Mesenchymal stem cell (in vitro differentiated cells and primary cell): ENCODE results near the gene LENG1.
A peak's percentile ranks its signal among the peaks of the same experiment; 100 is the strongest.

Experiments used
- DNase-seq: peaks from one replicate; pipeline ENCODE4 v3.0.0-alpha.2; 2013
- H2AFZ ChIP-seq: one replicate; pipeline ENCODE4 v1.6.1; 2013; ENCODE audit warnings: low read depth, mild to moderate bottlenecking, control low read depth, inconsistent platforms, low read length, moderate library complexity
- H2AK5ac ChIP-seq: 2 replicates; pipeline ENCODE4 v1.6.1; 2013; ENCODE audit warnings: low read length, moderate library complexity, mild to moderate bottlenecking, inconsistent platforms; ENCODE audit not compliant: severe bottlenecking
- H2BK120ac ChIP-seq: one replicate; pipeline ENCODE4 v1.6.1; 2013; ENCODE audit warnings: low read depth, mild to moderate bottlenecking, inconsistent platforms, low read length, moderate library complexity
- H2BK12ac ChIP-seq, 2 experiments: one replicate each; pipeline ENCODE4 v1.6.1; 2013; ENCODE audit warnings: inconsistent platforms in 2 of 2, low read length in 2 of 2, mild to moderate bottlenecking in 2 of 2, moderate library complexity in 2 of 2, control low read depth in 1 of 2
- H2BK15ac ChIP-seq: one replicate; pipeline ENCODE4 v1.6.1; 2013; ENCODE audit warnings: mild to moderate bottlenecking, low read depth, inconsistent platforms; ENCODE audit not compliant: poor library complexity, severe bottlenecking
- H2BK5ac ChIP-seq: 2 replicates; pipeline ENCODE4 v1.6.1; 2013; ENCODE audit warnings: low read depth, mild to moderate bottlenecking, low read length, control low read depth, inconsistent platforms; ENCODE audit not compliant: poor library complexity, severe bottlenecking
- H3K14ac ChIP-seq, 2 experiments: one replicate each; pipeline ENCODE4 v1.6.1; 2013; ENCODE audit warnings: inconsistent platforms in 2 of 2, low read length in 2 of 2, control low read depth in 1 of 2, mild to moderate bottlenecking in 1 of 2, moderate library complexity in 1 of 2
- H3K18ac ChIP-seq, 2 experiments: one replicate each; pipeline ENCODE4 v1.6.1; 2013; ENCODE audit warnings: inconsistent platforms in 2 of 2, low read length in 2 of 2, control low read depth in 1 of 2, low read depth in 1 of 2, mild to moderate bottlenecking in 1 of 2
- H3K23ac ChIP-seq, 2 experiments: one replicate each; pipeline ENCODE4 v1.6.1; 2013; ENCODE audit warnings: inconsistent platforms in 2 of 2, low read length in 2 of 2, mild to moderate bottlenecking in 2 of 2, moderate library complexity in 2 of 2, control low read depth in 1 of 2
- H3K27ac ChIP-seq: 2 replicates; pipeline ENCODE4 v1.5.1; 2013; ENCODE audit warnings: mild to moderate bottlenecking, moderate library complexity, low read length, control low read depth, inconsistent platforms; ENCODE audit not compliant: poor library complexity, severe bottlenecking
- H3K27me3 ChIP-seq, 2 experiments: 2 replicates each; pipeline versions ENCODE4 v1.6.1 to v1.7.0; 2013; ENCODE audit warnings: low read length in 2 of 2, mild to moderate bottlenecking in 2 of 2, moderate library complexity in 2 of 2, control low read depth in 1 of 2, inconsistent platforms in 1 of 2; ENCODE audit not compliant: control insufficient read depth in 1 of 2, insufficient read depth in 1 of 2
- H3K36me3 ChIP-seq, 2 experiments: 2 replicates each; pipeline versions ENCODE4 v1.6.1 to v1.7.0; 2013; ENCODE audit warnings: low read length in 2 of 2, control low read depth in 1 of 2, inconsistent platforms in 1 of 2, low read depth in 1 of 2, mild to moderate bottlenecking in 1 of 2; ENCODE audit not compliant: insufficient read depth in 2 of 2, control insufficient read depth in 1 of 2
- H3K4ac ChIP-seq, 2 experiments: one replicate each; pipeline ENCODE4 v1.6.1; 2013; ENCODE audit warnings: inconsistent platforms in 2 of 2, low read length in 2 of 2, mild to moderate bottlenecking in 2 of 2, moderate library complexity in 2 of 2, control low read depth in 1 of 2, low read depth in 1 of 2
- H3K4me1 ChIP-seq: 2 replicates; pipeline ENCODE4 v1.6.1; 2013; ENCODE audit warnings: low read depth, low read length, control low read depth; ENCODE audit not compliant: control insufficient read depth, insufficient read depth
- H3K4me2 ChIP-seq: 2 replicates; pipeline ENCODE4 v1.6.1; 2013; ENCODE audit warnings: low read length, mild to moderate bottlenecking, inconsistent platforms; ENCODE audit not compliant: poor library complexity, severe bottlenecking
- H3K4me3 ChIP-seq, 2 experiments: 2 replicates each; pipeline versions ENCODE4 v1.5.1 to v1.7.0; 2013; ENCODE audit warnings: low read length in 2 of 2, mild to moderate bottlenecking in 2 of 2, control low read depth in 1 of 2, low read depth in 1 of 2; ENCODE audit not compliant: insufficient read depth in 1 of 2
- H3K79me1 ChIP-seq: replicated peaks from 2 replicates; pipeline ENCODE4 v1.6.1; 2013; ENCODE audit warnings: mild to moderate bottlenecking, control low read depth, low read length, inconsistent platforms; ENCODE audit not compliant: poor library complexity, severe bottlenecking
- H3K9ac ChIP-seq: 2 replicates; pipeline ENCODE4 v1.7.0; 2013; ENCODE audit warnings: mild to moderate bottlenecking, low read length, moderate library complexity
- H3K9me3 ChIP-seq: 2 replicates; pipeline ENCODE4 v1.7.0; 2013; ENCODE audit warnings: mild to moderate bottlenecking, low read length; ENCODE audit not compliant: control insufficient read depth
- H4K8ac ChIP-seq: one replicate; pipeline ENCODE4 v1.6.1; 2013; ENCODE audit warnings: inconsistent platforms, mild to moderate bottlenecking, low read length, moderate library complexity
- H4K91ac ChIP-seq: one replicate; pipeline ENCODE4 v1.6.1; 2013; ENCODE audit warnings: mild to moderate bottlenecking, low read length, inconsistent platforms
- WGBS: methylation state at CpG from one replicate; pipeline ENCODE4 v1.1.7; 2013; ENCODE audit warnings: mixed read lengths; 5-methylcytosine and 5-hydroxymethylcytosine counted together

LENG1 gene

GRCh38 chr19:54147676-54148075 is 11.8 kb downstream of the LENG1 start:
- no peak overlapping the region for H3K4me2 ChIP-seq
- H3K36me3 ChIP-seq, result peaks cover 93 to 98% of the 10 kb centered on the region in 2 experiments
- no peak overlapping the region for H2BK15ac ChIP-seq
- H2BK5ac ChIP-seq, result no peak overlapping the region
- WGBS, result 73% methylated on average over 2 of the region's 3 CpGs
- no peak overlapping the region for H3K14ac ChIP-seq
- H2BK12ac ChIP-seq, result no peak overlapping the region
- no peak overlapping the region for H2AK5ac ChIP-seq
- H4K91ac ChIP-seq, result no peak overlapping the region
- H3K27me3 ChIP-seq, result no peaks in the 10 kb centered on the region
- peaks cover 62% of the 10 kb centered on the region for H3K79me1 ChIP-seq
- no peak overlapping the region for H2AFZ ChIP-seq
- no peak overlapping the region for H3K4me3 ChIP-seq
- H3K4me1 ChIP-seq, result peaks cover 6% of the 10 kb centered on the region
- H3K9ac ChIP-seq, result peak overlapping the region; percentile 36
- no peak overlapping the region for H3K4ac ChIP-seq
- no peak overlapping the region for H3K27ac ChIP-seq
- H3K23ac ChIP-seq, result no peak overlapping the region
- H3K18ac ChIP-seq, result no peak overlapping the region
- peak; percentile 53 for DNase-seq
- no peak overlapping the region for H4K8ac ChIP-seq
- H2BK120ac ChIP-seq, result no peak overlapping the region
- no peaks in the 10 kb centered on the region for H3K9me3 ChIP-seq

GRCh38 chr19:54145541-54146158 is 13.9 kb downstream of the LENG1 start:
- Histone ChIP-seq H3K14ac (no peak overlapping the region), H4K91ac (no peak overlapping the region), H3K4me2 (no peak overlapping the region), H2AK5ac (no peak overlapping the region), H3K4ac (no peak overlapping the region), H3K9me3 (no peaks in the 10 kb centered on the region), H2BK120ac (no peak overlapping the region), H3K36me3 (peaks cover 83 to 87% of the 10 kb centered on the region in 2 experiments), H2BK5ac (no peak overlapping the region), H3K27ac (no peak overlapping the region), H2BK15ac (no peak overlapping the region), H4K8ac (no peak overlapping the region), H3K4me1 (peaks cover 18% of the 10 kb centered on the region), H3K79me1 (peaks cover 51% of the 10 kb centered on the region), H3K4me3 (no peak overlapping the region), H3K18ac (no peak overlapping the region), H2BK12ac (no peak overlapping the region), H3K9ac (no peak overlapping the region), H2AFZ (no peak overlapping the region), H3K27me3 (no peaks in the 10 kb centered on the region), H3K23ac (no peak overlapping the region)
- DNase-seq, result no peak
- 97% methylated on average over 28 of the region's 28 CpGs for WGBS

- H2BK120ac ChIP-seq, result no peak overlapping the region
- peak overlapping the region; percentile 65 for H3K9ac ChIP-seq
- H3K27me3 ChIP-seq, result no peaks in the 10 kb centered on the region
- H3K4ac ChIP-seq, result no peak overlapping the region
- H3K27ac ChIP-seq, result peak overlapping the region; percentile 35
- H3K4me2 ChIP-seq, result peak overlapping the region; percentile 4
- H3K23ac ChIP-seq, result no peak overlapping the region
- 89% methylated on average over 7 of the region's 7 CpGs for WGBS
- peaks cover 35% of the 10 kb centered on the region for H3K4me1 ChIP-seq
- no peak overlapping the region for H2BK15ac ChIP-seq
- no peak overlapping the region for H2BK5ac ChIP-seq
- H2AK5ac ChIP-seq, result no peak overlapping the region
- H3K14ac ChIP-seq, result no peak overlapping the region
- no peaks in the 10 kb centered on the region for H3K9me3 ChIP-seq
- H4K91ac ChIP-seq, result no peak overlapping the region
- no peak overlapping the region for H2BK12ac ChIP-seq
- no peak overlapping the region for H3K18ac ChIP-seq
- no peak overlapping the region for H3K4me3 ChIP-seq
- DNase-seq, result no peak
- H3K36me3 ChIP-seq, result peaks cover 69% of the 10 kb centered on the region in 2 experiments
- H3K79me1 ChIP-seq, result peaks cover 36% of the 10 kb centered on the region
- H4K8ac ChIP-seq, result no peak overlapping the region
- no peak overlapping the region for H2AFZ ChIP-seq
These were observed 17.2 kb downstream of the LENG1 start for GRCh38 chr19:54142166-54142780.

- no peak overlapping the region for H2BK12ac ChIP-seq
- no peak overlapping the region for H3K27ac ChIP-seq
- no peak overlapping the region for H4K8ac ChIP-seq
- H4K91ac ChIP-seq, result no peak overlapping the region
- H3K36me3 ChIP-seq, result peaks cover 60% of the 10 kb centered on the region in 2 experiments
- no peak overlapping the region for H3K23ac ChIP-seq
- DNase-seq, result no peak
- H3K79me1 ChIP-seq, result peaks cover 27% of the 10 kb centered on the region
- H3K9me3 ChIP-seq, result no peaks in the 10 kb centered on the region
- H2BK5ac ChIP-seq, result no peak overlapping the region
- H3K27me3 ChIP-seq, result no peaks in the 10 kb centered on the region
- peaks cover 32% of the 10 kb centered on the region for H3K4me1 ChIP-seq
- H3K18ac ChIP-seq, result no peak overlapping the region
- no peak overlapping the region for H2BK120ac ChIP-seq
- H3K4me2 ChIP-seq, result no peak overlapping the region
- 98% methylated on average over 3 of the region's 3 CpGs for WGBS
- H2AFZ ChIP-seq, result no peak overlapping the region
- H3K4ac ChIP-seq, result no peak overlapping the region
- no peak overlapping the region for H2BK15ac ChIP-seq
- H3K14ac ChIP-seq, result no peak overlapping the region
- H2AK5ac ChIP-seq, result no peak overlapping the region
- peak overlapping the region; percentile 44 for H3K9ac ChIP-seq
- peak overlapping the region in 1 of 2 experiments; percentile 4 for H3K4me3 ChIP-seq
These were observed 18.2 kb downstream of the LENG1 start for GRCh38 chr19:54141356-54141755.
